ENCODE results near the gene MYO16.

- no peak for TF ChIP-seq CTCF (conservative IDR thresholded peaks at IDR 0.05 in 1 of 2, IDR thresholded peaks at IDR 0.05 in 1 of 2; ENCODE audit: low read depth in 1 of 2, low read length in 2 of 2)
- TF ChIP-seq EZH2 (IDR thresholded peaks at IDR 0.05; ENCODE audit: low read length, missing control alignments): no peak
Observed at GRCh38 chr13:109010912-109011311, 381.5 kb downstream of the MYO16 start.
